Liver (tissue), 9 donors: ENCODE measurements around the gene ZNF543. TPM values are rescaled to one million over a fixed set of nuclear protein-coding genes. Genes with fewer than 3 reads are reported as not detected.

Experiments used
- DNase-seq: peaks from one replicate; pipeline ENCODE4 v3.0.0-alpha.2; 2017; ENCODE audit warnings: low spot score
- H3K27ac ChIP-seq, 2 donors: one replicate each; pipeline ENCODE4 v1.7.0; 2013; ENCODE audit warnings: inconsistent platforms in 2 of 2, low read length in 2 of 2, control low read depth in 1 of 2, low read depth in 1 of 2, mild to moderate bottlenecking in 1 of 2
- H3K27me3 ChIP-seq, 4 donors: one replicate each; pipeline versions ENCODE4 v1.6.1 to v1.7.0; 2013; ENCODE audit warnings: low read length in 3 of 4, inconsistent platforms in 1 of 4, mild to moderate bottlenecking in 1 of 4, moderate library complexity in 1 of 4; ENCODE audit not compliant: control insufficient read depth in 4 of 4, insufficient read depth in 4 of 4
- H3K36me3 ChIP-seq, 4 donors: one replicate each; pipeline versions ENCODE4 v1.6.1 to v1.7.0; 2013; ENCODE audit warnings: low read length in 3 of 4, mild to moderate bottlenecking in 3 of 4, low read depth in 1 of 4, moderate library complexity in 1 of 4; ENCODE audit not compliant: control insufficient read depth in 4 of 4, insufficient read depth in 3 of 4
- H3K4me1 ChIP-seq, 4 donors: one replicate each; pipeline versions ENCODE4 v1.6.1 to v1.7.0; 2013; ENCODE audit warnings: low read length in 3 of 4, mild to moderate bottlenecking in 3 of 4, moderate library complexity in 1 of 4; ENCODE audit not compliant: control insufficient read depth in 4 of 4, insufficient read depth in 4 of 4
- H3K4me3 ChIP-seq, 3 donors: one replicate each; pipeline versions ENCODE4 v1.6.1 to v1.7.0; 2013; ENCODE audit warnings: low read length in 3 of 3, control low read depth in 1 of 3, low read depth in 1 of 3, mild to moderate bottlenecking in 1 of 3
- H3K9ac ChIP-seq, 2 donors: one replicate each; pipeline ENCODE4 v1.7.0; 2013; ENCODE audit warnings: low read length in 2 of 2, mild to moderate bottlenecking in 2 of 2, moderate library complexity in 2 of 2, control low read depth in 1 of 2, low read depth in 1 of 2
- H3K9me3 ChIP-seq, 4 donors: one replicate each; pipeline versions ENCODE4 v1.6.1 to v1.7.0; 2013; ENCODE audit warnings: low read length in 3 of 4; ENCODE audit not compliant: control insufficient read depth in 4 of 4
- EGR1 ChIP-seq, 2 donors: IDR thresholded peaks; 2 replicates each; pipeline ENCODE4 v1.6.1; 2016 to 2018; ENCODE audit warnings: antibody characterized with exemption in 2 of 2, low read depth in 2 of 2
- FOXA1 ChIP-seq: IDR thresholded peaks from 2 replicates; pipeline ENCODE4 v1.6.1; 2016; ENCODE audit warnings: antibody characterized with exemption
- FOXA2 ChIP-seq: IDR thresholded peaks from 2 replicates; pipeline ENCODE4 v1.6.1; 2016; ENCODE audit warnings: antibody characterized with exemption
- GABPA ChIP-seq, 2 donors: IDR thresholded peaks in 1 of 2; conservative IDR thresholded peaks in 1 of 2; 2 replicates each; pipeline ENCODE4 v1.6.1; 2016; ENCODE audit warnings: antibody characterized with exemption in 2 of 2, mild to moderate bottlenecking in 1 of 2, moderate library complexity in 1 of 2
- JUND ChIP-seq, 2 donors: IDR thresholded peaks; 2 replicates each; pipeline ENCODE4 v1.6.1; 2016; ENCODE audit warnings: antibody characterized with exemption in 2 of 2
- NR2F2 ChIP-seq: IDR thresholded peaks from 2 replicates; pipeline ENCODE4 v1.6.1; 2016; ENCODE audit warnings: antibody characterized with exemption
- RAD21 ChIP-seq, 2 donors: IDR thresholded peaks; 2 replicates each; pipeline ENCODE4 v1.6.1; 2016; ENCODE audit warnings: antibody characterized with exemption in 2 of 2, mild to moderate bottlenecking in 2 of 2
- SP1 ChIP-seq: IDR thresholded peaks from 2 replicates; pipeline ENCODE4 v1.6.1; 2018; ENCODE audit warnings: antibody characterized with exemption, mild to moderate bottlenecking
- TAF1 ChIP-seq: conservative IDR thresholded peaks from 2 replicates; pipeline ENCODE4 v1.6.1; 2016; ENCODE audit warnings: antibody characterized with exemption, mild to moderate bottlenecking
- YY1 ChIP-seq: IDR thresholded peaks from 2 replicates; pipeline ENCODE4 v1.6.1; 2016; ENCODE audit warnings: antibody characterized with exemption, mild to moderate bottlenecking
- WGBS: extraction: QIAGEN DNeasy Blood & Tissue Kit; methylation state at CpG from one replicate; pipeline ENCODE4 v1.1.7; 2013; 5-methylcytosine and 5-hydroxymethylcytosine counted together
- polyA plus RNA-seq, 2 donors: library from polyadenylated mRNA; stranded (reverse) in 1 of 2; unstranded in 1 of 2; fragments of 200-250 nt in 1 of 2; fragments of >200 nt in 1 of 2; fragmentation: Nextera tagmentation in 1 of 2; extraction: Ambion mirVana in 1 of 2; gene quantifications; one replicate each; pipeline versions ENCODE4 v1.2.1 to v1.2.3, GENCODE V29; 2013 to 2015
- total RNA-seq, 2 donors: library from RNA; depleted of rRNA; stranded (reverse); fragments of >200 nt; gene quantifications; one replicate each; pipeline ENCODE4 v1.2.3, GENCODE V29; 2014
- TF ChIP-seq, protein P1 (sequence below): IDR thresholded peaks from 2 replicates; pipeline ENCODE4 v1.6.1; 2016; ENCODE audit warnings: antibody characterized with exemption
- TF ChIP-seq, protein P2 (sequence below): fragments of 150-350 bp; IDR thresholded peaks from 2 replicates; pipeline ENCODE4 v1.5.1; 2017; ENCODE audit warnings: improper control_type of control experiment, low read depth, low read length; ENCODE audit not compliant: missing input control
- TF ChIP-seq, protein P3 (sequence below): IDR thresholded peaks from 2 replicates; pipeline ENCODE4 v1.6.1; 2016; ENCODE audit warnings: antibody characterized with exemption, mild to moderate bottlenecking
- TF ChIP-seq, protein P4 (sequence below): IDR thresholded peaks from 2 replicates; pipeline ENCODE4 v1.6.1; 2016; ENCODE audit warnings: antibody characterized with exemption
- TF ChIP-seq, protein P5 (sequence below): IDR thresholded peaks from 2 replicates; pipeline ENCODE4 v1.6.1; 2016; ENCODE audit warnings: antibody characterized with exemption
- donor health status: healthy.
- donor health status: healthy.
- donor health status: healthy.
- donor health status: healthy.
- donor health status: healthy.

The ZNF543 gene
- total and polyA plus RNA-seq, 4 donors, result 0.38 to 8.4 (median 2.2) TPM

DNA sequence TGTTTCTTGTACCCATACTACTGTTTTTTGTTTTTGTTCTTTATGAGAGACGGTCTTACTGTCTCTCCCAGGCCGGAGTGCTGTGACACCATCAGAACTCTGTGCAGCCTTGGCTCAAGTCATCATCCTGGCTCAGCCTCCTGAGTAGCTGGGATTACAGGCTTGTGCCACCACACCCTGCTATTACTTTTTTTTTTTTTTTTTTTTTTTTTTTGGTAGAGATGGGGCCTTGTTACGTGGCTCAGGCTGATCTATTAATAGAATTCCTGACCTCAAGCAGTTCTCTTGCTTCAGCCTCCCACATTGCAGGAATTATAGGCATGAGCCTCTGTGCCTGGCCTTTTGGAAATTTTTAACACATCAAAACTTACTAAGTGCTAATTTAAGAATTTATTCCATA lies 27.9 kb downstream of the ZNF543 start:
- peaks cover 0 to 6% (median 2%) of the 10 kb centered on the region in 4 donors for H3K36me3 ChIP-seq
- peaks cover 3 to 8% (median 5%) of the 10 kb centered on the region in 4 donors for H3K9me3 ChIP-seq
- peaks cover 0 to 3% (median 0%) of the 10 kb centered on the region in 4 donors for H3K27me3 ChIP-seq
- no peak for DNase-seq
- H3K4me1 ChIP-seq, result peaks cover 3 to 17% (median 12%) of the 10 kb centered on the region in 4 donors
- H3K4me3 ChIP-seq, result no peak overlapping the region
- 74% methylated on average over 3 of the region's 3 CpGs for WGBS
- H3K9ac ChIP-seq, result no peak overlapping the region
- no peak overlapping the region for H3K27ac ChIP-seq
- TF ChIP-seq FOXA2, result no peak
- TF ChIP-seq, protein P1, sequence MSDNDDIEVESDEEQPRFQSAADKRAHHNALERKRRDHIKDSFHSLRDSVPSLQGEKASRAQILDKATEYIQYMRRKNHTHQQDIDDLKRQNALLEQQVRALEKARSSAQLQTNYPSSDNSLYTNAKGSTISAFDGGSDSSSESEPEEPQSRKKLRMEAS, result no peak
- no peak for TF ChIP-seq TAF1
- TF ChIP-seq, protein P2, sequence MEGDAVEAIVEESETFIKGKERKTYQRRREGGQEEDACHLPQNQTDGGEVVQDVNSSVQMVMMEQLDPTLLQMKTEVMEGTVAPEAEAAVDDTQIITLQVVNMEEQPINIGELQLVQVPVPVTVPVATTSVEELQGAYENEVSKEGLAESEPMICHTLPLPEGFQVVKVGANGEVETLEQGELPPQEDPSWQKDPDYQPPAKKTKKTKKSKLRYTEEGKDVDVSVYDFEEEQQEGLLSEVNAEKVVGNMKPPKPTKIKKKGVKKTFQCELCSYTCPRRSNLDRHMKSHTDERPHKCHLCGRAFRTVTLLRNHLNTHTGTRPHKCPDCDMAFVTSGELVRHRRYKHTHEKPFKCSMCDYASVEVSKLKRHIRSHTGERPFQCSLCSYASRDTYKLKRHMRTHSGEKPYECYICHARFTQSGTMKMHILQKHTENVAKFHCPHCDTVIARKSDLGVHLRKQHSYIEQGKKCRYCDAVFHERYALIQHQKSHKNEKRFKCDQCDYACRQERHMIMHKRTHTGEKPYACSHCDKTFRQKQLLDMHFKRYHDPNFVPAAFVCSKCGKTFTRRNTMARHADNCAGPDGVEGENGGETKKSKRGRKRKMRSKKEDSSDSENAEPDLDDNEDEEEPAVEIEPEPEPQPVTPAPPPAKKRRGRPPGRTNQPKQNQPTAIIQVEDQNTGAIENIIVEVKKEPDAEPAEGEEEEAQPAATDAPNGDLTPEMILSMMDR, result no peak
- TF ChIP-seq, protein P3, sequence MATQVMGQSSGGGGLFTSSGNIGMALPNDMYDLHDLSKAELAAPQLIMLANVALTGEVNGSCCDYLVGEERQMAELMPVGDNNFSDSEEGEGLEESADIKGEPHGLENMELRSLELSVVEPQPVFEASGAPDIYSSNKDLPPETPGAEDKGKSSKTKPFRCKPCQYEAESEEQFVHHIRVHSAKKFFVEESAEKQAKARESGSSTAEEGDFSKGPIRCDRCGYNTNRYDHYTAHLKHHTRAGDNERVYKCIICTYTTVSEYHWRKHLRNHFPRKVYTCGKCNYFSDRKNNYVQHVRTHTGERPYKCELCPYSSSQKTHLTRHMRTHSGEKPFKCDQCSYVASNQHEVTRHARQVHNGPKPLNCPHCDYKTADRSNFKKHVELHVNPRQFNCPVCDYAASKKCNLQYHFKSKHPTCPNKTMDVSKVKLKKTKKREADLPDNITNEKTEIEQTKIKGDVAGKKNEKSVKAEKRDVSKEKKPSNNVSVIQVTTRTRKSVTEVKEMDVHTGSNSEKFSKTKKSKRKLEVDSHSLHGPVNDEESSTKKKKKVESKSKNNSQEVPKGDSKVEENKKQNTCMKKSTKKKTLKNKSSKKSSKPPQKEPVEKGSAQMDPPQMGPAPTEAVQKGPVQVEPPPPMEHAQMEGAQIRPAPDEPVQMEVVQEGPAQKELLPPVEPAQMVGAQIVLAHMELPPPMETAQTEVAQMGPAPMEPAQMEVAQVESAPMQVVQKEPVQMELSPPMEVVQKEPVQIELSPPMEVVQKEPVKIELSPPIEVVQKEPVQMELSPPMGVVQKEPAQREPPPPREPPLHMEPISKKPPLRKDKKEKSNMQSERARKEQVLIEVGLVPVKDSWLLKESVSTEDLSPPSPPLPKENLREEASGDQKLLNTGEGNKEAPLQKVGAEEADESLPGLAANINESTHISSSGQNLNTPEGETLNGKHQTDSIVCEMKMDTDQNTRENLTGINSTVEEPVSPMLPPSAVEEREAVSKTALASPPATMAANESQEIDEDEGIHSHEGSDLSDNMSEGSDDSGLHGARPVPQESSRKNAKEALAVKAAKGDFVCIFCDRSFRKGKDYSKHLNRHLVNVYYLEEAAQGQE, result no peak
- no peak for TF ChIP-seq JUND (IDR thresholded peaks at IDR 0.05)
- TF ChIP-seq FOXA1, result no peak
- TF ChIP-seq, protein P4, sequence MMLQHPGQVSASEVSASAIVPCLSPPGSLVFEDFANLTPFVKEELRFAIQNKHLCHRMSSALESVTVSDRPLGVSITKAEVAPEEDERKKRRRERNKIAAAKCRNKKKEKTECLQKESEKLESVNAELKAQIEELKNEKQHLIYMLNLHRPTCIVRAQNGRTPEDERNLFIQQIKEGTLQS, result no peak
- no peak for TF ChIP-seq GABPA (IDR thresholded peaks at IDR 0.05 in 1 of 2, conservative IDR thresholded peaks at IDR 0.05 in 1 of 2)
- no peak for TF ChIP-seq NR2F2
- TF ChIP-seq EGR1 (IDR thresholded peaks at IDR 0.05; ENCODE audit: low read depth in 2 of 2), result no peak
- TF ChIP-seq, protein P5, sequence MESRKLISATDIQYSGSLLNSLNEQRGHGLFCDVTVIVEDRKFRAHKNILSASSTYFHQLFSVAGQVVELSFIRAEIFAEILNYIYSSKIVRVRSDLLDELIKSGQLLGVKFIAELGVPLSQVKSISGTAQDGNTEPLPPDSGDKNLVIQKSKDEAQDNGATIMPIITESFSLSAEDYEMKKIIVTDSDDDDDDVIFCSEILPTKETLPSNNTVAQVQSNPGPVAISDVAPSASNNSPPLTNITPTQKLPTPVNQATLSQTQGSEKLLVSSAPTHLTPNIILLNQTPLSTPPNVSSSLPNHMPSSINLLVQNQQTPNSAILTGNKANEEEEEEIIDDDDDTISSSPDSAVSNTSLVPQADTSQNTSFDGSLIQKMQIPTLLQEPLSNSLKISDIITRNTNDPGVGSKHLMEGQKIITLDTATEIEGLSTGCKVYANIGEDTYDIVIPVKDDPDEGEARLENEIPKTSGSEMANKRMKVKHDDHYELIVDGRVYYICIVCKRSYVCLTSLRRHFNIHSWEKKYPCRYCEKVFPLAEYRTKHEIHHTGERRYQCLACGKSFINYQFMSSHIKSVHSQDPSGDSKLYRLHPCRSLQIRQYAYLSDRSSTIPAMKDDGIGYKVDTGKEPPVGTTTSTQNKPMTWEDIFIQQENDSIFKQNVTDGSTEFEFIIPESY, result no peak
- TF ChIP-seq YY1, result no peak
- TF ChIP-seq RAD21 (IDR thresholded peaks at IDR 0.05), result no peak
- no peak for TF ChIP-seq SP1
